H9 (cell line): ENCODE measurements around the gene GPRIN1. TPM values are rescaled to one million over a fixed set of nuclear protein-coding genes. Genes with fewer than 3 reads are reported as not detected.

ENCODE experiments used
- DNase-seq: peaks from one replicate; pipeline ENCODE4 v3.0.0-alpha.2; 2017
- H2AFZ ChIP-seq: one replicate; pipeline ENCODE4 v1.6.1; 2013; ENCODE audit warnings: mild to moderate bottlenecking, low read length, control low read depth, moderate library complexity
- H2AK5ac ChIP-seq: 2 replicates; pipeline ENCODE4 v1.6.1; 2013; ENCODE audit warnings: low read length, control low read depth, mixed read lengths; ENCODE audit not compliant: insufficient read length
- H2BK120ac ChIP-seq: one replicate; pipeline ENCODE4 v1.6.1; 2013; ENCODE audit warnings: low read depth, mild to moderate bottlenecking, low read length, control low read depth, inconsistent platforms; ENCODE audit not compliant: poor library complexity, severe bottlenecking
- H2BK12ac ChIP-seq: 2 replicates; pipeline ENCODE4 v1.6.1; 2013; ENCODE audit warnings: low read length, control low read depth, mixed read lengths, low read depth; ENCODE audit not compliant: insufficient read length
- H2BK15ac ChIP-seq: 2 replicates; pipeline ENCODE4 v1.6.1; 2013; ENCODE audit warnings: low read depth, low read length, control low read depth
- H2BK20ac ChIP-seq: one replicate; pipeline ENCODE4 v1.6.1; 2013; ENCODE audit warnings: low read depth, mild to moderate bottlenecking, low read length, control low read depth, inconsistent platforms; ENCODE audit not compliant: poor library complexity, severe bottlenecking
- H2BK5ac ChIP-seq: 2 replicates; pipeline ENCODE4 v1.6.1; 2013; ENCODE audit warnings: low read length, control low read depth, mixed read lengths; ENCODE audit not compliant: insufficient read length
- H3K14ac ChIP-seq: 2 replicates; pipeline ENCODE4 v1.6.1; 2013; ENCODE audit warnings: low read length, control low read depth; ENCODE audit not compliant: insufficient read depth
- H3K18ac ChIP-seq: 2 replicates; pipeline ENCODE4 v1.6.1; 2013; ENCODE audit warnings: low read depth, mild to moderate bottlenecking, mixed read lengths, low read length, control low read depth; ENCODE audit not compliant: insufficient read length
- H3K23ac ChIP-seq: 2 replicates; pipeline ENCODE4 v1.6.1; 2013; ENCODE audit warnings: low read length, control low read depth, mixed read lengths, low read depth; ENCODE audit not compliant: insufficient read length
- H3K23me2 ChIP-seq: 2 replicates; pipeline ENCODE4 v1.6.1; 2013; ENCODE audit warnings: low read depth, mild to moderate bottlenecking, mixed read lengths, low read length, control low read depth; ENCODE audit not compliant: insufficient read length, poor library complexity, severe bottlenecking
- H3K27ac ChIP-seq: 2 replicates; pipeline ENCODE4 v1.5.1; 2013; ENCODE audit warnings: low read length, control low read depth, mixed read lengths, low read depth; ENCODE audit not compliant: insufficient read length
- H3K27me3 ChIP-seq: 2 replicates; pipeline ENCODE4 v1.6.1; 2013; ENCODE audit warnings: low read length, control low read depth, inconsistent platforms; ENCODE audit not compliant: insufficient read depth
- H3K4ac ChIP-seq: 2 replicates; pipeline ENCODE4 v1.6.1; 2013; ENCODE audit warnings: low read depth, mild to moderate bottlenecking, control low read depth, inconsistent platforms, low read length, moderate library complexity
- H3K4me1 ChIP-seq: 2 replicates; pipeline ENCODE4 v1.6.1; 2013; ENCODE audit warnings: low read length, control low read depth, inconsistent platforms; ENCODE audit not compliant: insufficient read depth
- H3K4me2 ChIP-seq: 2 replicates; pipeline ENCODE4 v1.6.1; 2013; ENCODE audit warnings: low read length, control low read depth, mixed read lengths; ENCODE audit not compliant: insufficient read length, insufficient read depth
- H3K56ac ChIP-seq: 2 replicates; pipeline ENCODE4 v1.6.1; 2013; ENCODE audit warnings: low read depth, mild to moderate bottlenecking, mixed read lengths, low read length, control low read depth; ENCODE audit not compliant: insufficient read length
- H3K79me1 ChIP-seq: 2 replicates; pipeline ENCODE4 v1.6.1; 2013; ENCODE audit warnings: low read depth, mild to moderate bottlenecking, moderate library complexity, low read length, control low read depth, inconsistent platforms; ENCODE audit not compliant: insufficient read depth, poor library complexity, severe bottlenecking
- H3K79me2 ChIP-seq: 2 replicates; pipeline ENCODE4 v1.6.1; 2013; ENCODE audit warnings: low read length, control low read depth, inconsistent platforms; ENCODE audit not compliant: insufficient read depth
- H3K9ac ChIP-seq: 2 replicates; pipeline ENCODE4 v1.6.1; 2013; ENCODE audit warnings: low read length, control low read depth, mixed read lengths; ENCODE audit not compliant: insufficient read length; ENCODE audit errors: extremely low read depth
- H3K9me3 ChIP-seq: one replicate; pipeline ENCODE4 v1.6.1; 2013; ENCODE audit warnings: low read depth, low read length, inconsistent platforms; ENCODE audit not compliant: control insufficient read depth
- H3T11ph ChIP-seq: one replicate; pipeline ENCODE4 v1.6.1; 2013; ENCODE audit warnings: mild to moderate bottlenecking, low read length, control low read depth, inconsistent platforms
- H4K20me1 ChIP-seq: one replicate; pipeline ENCODE4 v1.6.1; 2013; ENCODE audit not compliant: control insufficient read depth, insufficient read length, insufficient read depth
- H4K5ac ChIP-seq: 2 replicates; pipeline ENCODE4 v1.6.1; 2013; ENCODE audit warnings: low read depth, mild to moderate bottlenecking, mixed read lengths, low read length, control low read depth; ENCODE audit not compliant: insufficient read length
- H4K8ac ChIP-seq: replicated peaks from 2 replicates; pipeline ENCODE4 v1.6.1; 2013; ENCODE audit warnings: low read length, control low read depth, mixed read lengths, low read depth; ENCODE audit not compliant: insufficient read length
- H4K91ac ChIP-seq: 2 replicates; pipeline ENCODE4 v1.6.1; 2013; ENCODE audit warnings: low read depth, mild to moderate bottlenecking, moderate library complexity, mixed read lengths, low read length, control low read depth; ENCODE audit not compliant: insufficient read length
- H3K27ac Mint-ChIP-seq, 3 experiments: 2 replicates in 2 of 3; 3 replicates in 1 of 3; pipeline ENCODE4 v1.8.0; 2020 to 2021; ENCODE audit warnings: mixed read lengths in 3 of 3, mild to moderate bottlenecking in 1 of 3, moderate library complexity in 1 of 3
- H3K27me3 Mint-ChIP-seq: 2 replicates; pipeline ENCODE4 v1.8.0; 2021; ENCODE audit warnings: low read depth, mild to moderate bottlenecking, moderate library complexity, mixed read lengths
- H3K36me3 Mint-ChIP-seq, 3 experiments: 2 replicates in 2 of 3; 3 replicates in 1 of 3; pipeline ENCODE4 v1.8.0; 2020 to 2021; ENCODE audit warnings: low read depth in 3 of 3, mixed read lengths in 3 of 3; ENCODE audit not compliant: insufficient read depth in 1 of 3
- H3K4me1 Mint-ChIP-seq, 2 experiments: 2 replicates each; pipeline ENCODE4 v1.8.0; 2020; ENCODE audit warnings: mixed read lengths in 2 of 2
- H3K4me3 Mint-ChIP-seq, 2 experiments: 2 replicates in 1 of 2; 3 replicates in 1 of 2; pipeline ENCODE4 v1.8.0; 2020 to 2021; ENCODE audit warnings: mild to moderate bottlenecking in 2 of 2, mixed read lengths in 2 of 2, moderate library complexity in 1 of 2
- H3K9me3 Mint-ChIP-seq, 2 experiments: 2 replicates in 1 of 2; 3 replicates in 1 of 2; pipeline ENCODE4 v1.8.0; 2020; ENCODE audit warnings: mild to moderate bottlenecking in 2 of 2, mixed read lengths in 2 of 2, moderate library complexity in 1 of 2
- total RNA-seq: library from RNA; stranded (reverse); gene quantifications from 2 replicates; pipeline ENCODE4 v1.2.1, GENCODE V29; 2021
- TF ChIP-seq, protein P1 (sequence below): fragments of 200-600 bp; sonication (generic); conservative IDR thresholded peaks from 3 replicates; pipeline ENCODE4 v1.8.0; 2021; ENCODE audit warnings: antibody characterized with exemption, mild to moderate bottlenecking

The GPRIN1 gene
- total RNA-seq, 1 experiment from 2014 or later: 10.8 TPM

DNA sequence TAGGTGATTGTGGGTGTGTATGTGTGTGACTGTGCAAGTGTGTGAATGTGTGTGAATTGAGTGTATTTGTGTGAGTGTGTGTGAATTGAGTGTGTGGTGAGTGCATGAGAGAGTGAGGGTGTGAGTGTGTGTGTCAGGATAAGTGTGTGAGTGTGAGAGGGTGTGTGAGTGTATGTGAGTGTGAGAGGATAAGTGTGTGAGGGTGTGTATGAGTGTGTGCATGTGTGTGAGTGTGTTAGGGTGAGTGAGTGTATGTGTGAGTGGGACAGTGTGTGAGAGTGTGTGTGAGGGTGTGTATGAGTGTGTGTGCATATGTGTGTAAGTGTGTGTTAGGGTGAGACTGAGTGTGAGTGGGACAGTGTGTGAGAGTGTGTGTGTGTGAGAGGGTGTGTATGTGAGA, 21.7 kb downstream of the GPRIN1 start:
- Mint-ChIP-seq H3K4me1 (peaks cover 2% of the 10 kb centered on the region in 2 experiments; a peak in 2 of 4 replicates), H3K27me3 (peaks cover 31% of the 10 kb centered on the region), H3K36me3 (peaks cover 0 to 8% (median 4%) of the 10 kb centered on the region in 3 experiments; a peak in 4 of 7 replicates), H3K4me3 (no peak overlapping the region), H3K27ac (no peak overlapping the region), H3K9me3 (peaks cover 13 to 25% of the 10 kb centered on the region in 2 experiments)
- H3K4me1 ChIP-seq: no peaks in the 10 kb centered on the region
- no peak overlapping the region for H4K91ac ChIP-seq
- H2BK15ac ChIP-seq: no peak overlapping the region
- H2BK120ac ChIP-seq: no peak overlapping the region
- no peak overlapping the region for H2BK20ac ChIP-seq
- H3T11ph ChIP-seq: no peak overlapping the region
- no peak overlapping the region for H3K56ac ChIP-seq
- no peak overlapping the region for H3K18ac ChIP-seq
- H2AK5ac ChIP-seq: no peak overlapping the region
- H3K9ac ChIP-seq: no peak overlapping the region
- H3K79me1 ChIP-seq: no peaks in the 10 kb centered on the region
- no peaks in the 10 kb centered on the region for H3K27me3 ChIP-seq
- no peak overlapping the region for H3K14ac ChIP-seq
- H3K23ac ChIP-seq: no peak overlapping the region
- no peak overlapping the region for H2AFZ ChIP-seq
- peaks cover 5% of the 10 kb centered on the region for H4K20me1 ChIP-seq
- H4K5ac ChIP-seq: no peak overlapping the region
- no peak overlapping the region for H3K4ac ChIP-seq
- H2BK12ac ChIP-seq: no peak overlapping the region
- no peaks in the 10 kb centered on the region for H3K79me2 ChIP-seq
- TF ChIP-seq, protein P1, sequence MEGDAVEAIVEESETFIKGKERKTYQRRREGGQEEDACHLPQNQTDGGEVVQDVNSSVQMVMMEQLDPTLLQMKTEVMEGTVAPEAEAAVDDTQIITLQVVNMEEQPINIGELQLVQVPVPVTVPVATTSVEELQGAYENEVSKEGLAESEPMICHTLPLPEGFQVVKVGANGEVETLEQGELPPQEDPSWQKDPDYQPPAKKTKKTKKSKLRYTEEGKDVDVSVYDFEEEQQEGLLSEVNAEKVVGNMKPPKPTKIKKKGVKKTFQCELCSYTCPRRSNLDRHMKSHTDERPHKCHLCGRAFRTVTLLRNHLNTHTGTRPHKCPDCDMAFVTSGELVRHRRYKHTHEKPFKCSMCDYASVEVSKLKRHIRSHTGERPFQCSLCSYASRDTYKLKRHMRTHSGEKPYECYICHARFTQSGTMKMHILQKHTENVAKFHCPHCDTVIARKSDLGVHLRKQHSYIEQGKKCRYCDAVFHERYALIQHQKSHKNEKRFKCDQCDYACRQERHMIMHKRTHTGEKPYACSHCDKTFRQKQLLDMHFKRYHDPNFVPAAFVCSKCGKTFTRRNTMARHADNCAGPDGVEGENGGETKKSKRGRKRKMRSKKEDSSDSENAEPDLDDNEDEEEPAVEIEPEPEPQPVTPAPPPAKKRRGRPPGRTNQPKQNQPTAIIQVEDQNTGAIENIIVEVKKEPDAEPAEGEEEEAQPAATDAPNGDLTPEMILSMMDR: no peak
- no peaks in the 10 kb centered on the region for H3K9me3 ChIP-seq
- H3K23me2 ChIP-seq: no peaks in the 10 kb centered on the region
- H2BK5ac ChIP-seq: no peak overlapping the region
- H3K4me2 ChIP-seq: no peak overlapping the region
- no peak for DNase-seq
- H3K27ac ChIP-seq: no peak overlapping the region
- no peak overlapping the region for H4K8ac ChIP-seq
